Sigmoid colon (tissue), 4 donors: ENCODE measurements around the gene CALML4.
"Not testable (repeated sequence)": the region's sequence is repeated elsewhere in the genome, so short reads cannot be mapped to it uniquely, and the experiment has no call there.

ENCODE experiments used
- CTCF ChIP-seq, 4 experiments: fragments of 450-650 bp in 3 of 4; fragments of 200-600 bp in 1 of 4; IDR thresholded peaks; one replicate each; pipeline ENCODE4 v1.5.1; 2016 to 2019; ENCODE audit warnings: antibody characterized with exemption in 4 of 4, mild to moderate bottlenecking in 3 of 4, moderate library complexity in 2 of 4
- EP300 ChIP-seq, 4 donors: sonication (generic); formaldehyde crosslinking; IDR thresholded peaks; one replicate each; pipeline ENCODE4 v1.6.1; 2017; ENCODE audit warnings: antibody characterized with exemption in 4 of 4
- POLR2A ChIP-seq, 2 donors: fragments of 450-650 bp; IDR thresholded peaks; one replicate each; pipeline ENCODE4 v1.6.1; 2016; ENCODE audit warnings: antibody characterized with exemption in 2 of 2, mild to moderate bottlenecking in 2 of 2, moderate library complexity in 2 of 2
- POLR2AphosphoS5 ChIP-seq, 4 donors: sonication (generic); formaldehyde crosslinking; IDR thresholded peaks; one replicate each; pipeline ENCODE4 v1.6.1; 2017; ENCODE audit warnings: antibody characterized with exemption in 4 of 4

- not testable (repeated sequence) for TF ChIP-seq CTCF, POLR2AphosphoS5, POLR2A, EP300 (IDR thresholded peaks at IDR 0.05)
Observed at GRCh38 chr15:68213491-68213845, 8.3 kb upstream of the CALML4 start.
